Renal cortex interstitium (tissue), 11 donors: ENCODE measurements around the gene CEP72. TPM values are rescaled to one million over a fixed set of nuclear protein-coding genes. Genes with fewer than 3 reads are reported as not detected.

Experiments
- DNase-seq, 11 donors: peaks; one replicate each; pipeline ENCODE4 v3.0.0-alpha.2; 2013; ENCODE audit warnings: low read depth in 9 of 11, low spot score in 4 of 11; ENCODE audit errors: extremely low read depth in 1 of 11
- polyA plus RNA-seq, 3 donors: library from polyadenylated mRNA; unstranded; fragments of 120-200 nt; gene quantifications; one replicate each; pipeline ENCODE4 v1.2.1, GENCODE V29; 2013; ENCODE audit not compliant: insufficient read length in 3 of 3

CEP72 gene
- polyA plus RNA-seq, 3 donors: 8.7 to 10.8 (median 10.3) TPM

DNA sequence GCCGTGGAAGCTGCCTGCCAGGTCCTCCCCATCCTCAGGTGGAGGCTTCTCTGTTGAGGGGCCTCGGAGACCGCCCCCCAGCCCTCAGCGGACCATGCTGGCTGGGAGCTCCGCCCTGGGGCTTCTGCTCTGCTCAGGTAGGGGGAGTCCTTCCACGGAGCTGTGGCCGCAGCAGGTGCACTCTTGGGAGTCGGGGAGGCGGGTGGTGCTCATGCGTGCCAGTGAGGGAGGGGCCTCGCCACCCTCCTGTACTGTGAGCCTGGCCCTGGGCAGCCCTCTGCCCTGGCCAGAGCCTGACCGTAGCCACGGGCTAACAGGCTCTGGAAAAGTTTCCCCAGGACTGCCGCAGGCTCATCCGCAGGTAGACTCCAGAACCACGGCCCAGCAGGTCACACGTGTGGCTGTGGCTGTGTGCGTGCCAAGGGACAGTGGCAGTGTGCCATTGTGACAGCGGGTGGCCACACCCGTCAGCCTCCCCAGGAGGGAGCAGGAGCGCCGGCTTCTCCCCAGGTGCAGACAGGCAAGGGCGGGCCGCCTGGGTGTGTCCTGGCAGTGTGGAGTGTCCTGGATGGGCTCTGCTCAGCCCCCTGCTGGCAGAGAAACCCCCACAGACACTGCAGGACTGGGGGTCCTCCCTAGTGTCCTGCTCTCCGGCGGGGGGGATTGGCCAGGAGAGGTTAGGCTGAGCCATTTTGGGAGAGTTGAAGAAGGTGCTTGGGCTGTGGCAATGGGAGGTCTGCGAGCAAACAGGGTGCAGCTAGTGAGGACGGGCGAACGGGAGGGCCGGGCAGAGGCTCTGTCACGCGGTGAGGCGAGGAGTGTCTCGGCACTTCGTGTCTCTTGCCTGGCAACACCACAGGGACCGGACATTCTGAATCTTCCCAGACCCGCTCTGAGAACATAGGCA lies 51.5 kb downstream of the CEP72 start:
- no peak for DNase-seq

DNA sequence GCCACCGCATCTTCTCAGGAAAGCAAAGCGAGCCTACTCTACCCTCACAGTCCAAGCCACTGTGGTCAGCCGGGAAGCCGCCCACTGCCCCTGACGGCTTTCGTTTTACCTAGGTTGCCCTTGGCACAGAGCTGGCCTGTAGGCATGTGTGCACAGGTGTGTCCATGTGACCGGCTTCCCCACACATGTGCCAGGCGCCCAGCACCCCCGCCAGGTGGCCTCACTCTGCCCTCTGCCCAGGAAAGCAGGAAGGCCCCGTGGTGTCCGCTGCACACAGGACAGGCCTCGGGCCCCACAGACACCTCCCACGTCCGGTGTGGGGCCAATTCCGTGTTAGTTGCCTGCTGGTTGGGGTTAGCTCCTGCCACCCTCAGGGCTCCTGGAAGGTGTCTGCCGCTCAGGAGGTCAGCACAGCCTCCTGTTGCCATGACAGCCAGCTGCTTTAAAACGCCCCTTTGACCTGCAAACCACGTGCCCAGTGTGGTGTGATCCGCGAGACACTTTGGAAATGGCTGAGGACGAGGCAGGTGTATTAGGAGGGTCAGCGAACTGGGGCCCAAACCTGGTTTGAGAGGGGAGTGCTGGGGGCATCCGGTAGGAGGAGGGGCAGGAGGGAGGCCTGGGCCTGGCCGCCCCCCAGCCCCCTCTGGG lies 52.3 kb downstream of the CEP72 start:
- no peak for DNase-seq

DNA sequence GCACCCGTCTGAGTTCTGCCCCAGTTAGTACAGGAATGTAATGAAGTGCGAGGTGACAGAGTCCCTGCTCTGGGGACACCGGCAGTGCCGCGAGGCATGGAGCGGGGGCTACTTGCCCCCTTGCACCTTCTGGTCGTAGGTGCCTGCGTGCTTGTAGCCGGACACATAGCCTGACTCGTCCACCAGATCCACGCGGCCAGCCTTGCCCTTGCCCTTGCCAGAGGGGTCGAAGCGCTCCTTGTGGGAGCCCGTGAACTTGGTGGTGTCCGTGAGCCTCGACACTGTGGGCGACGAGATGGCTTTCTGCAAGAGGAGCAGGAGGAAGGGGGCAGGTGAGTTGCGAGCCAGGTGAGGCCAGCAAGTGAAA lies 52.8 kb downstream of the CEP72 start:
- DNase-seq: no peak

DNA sequence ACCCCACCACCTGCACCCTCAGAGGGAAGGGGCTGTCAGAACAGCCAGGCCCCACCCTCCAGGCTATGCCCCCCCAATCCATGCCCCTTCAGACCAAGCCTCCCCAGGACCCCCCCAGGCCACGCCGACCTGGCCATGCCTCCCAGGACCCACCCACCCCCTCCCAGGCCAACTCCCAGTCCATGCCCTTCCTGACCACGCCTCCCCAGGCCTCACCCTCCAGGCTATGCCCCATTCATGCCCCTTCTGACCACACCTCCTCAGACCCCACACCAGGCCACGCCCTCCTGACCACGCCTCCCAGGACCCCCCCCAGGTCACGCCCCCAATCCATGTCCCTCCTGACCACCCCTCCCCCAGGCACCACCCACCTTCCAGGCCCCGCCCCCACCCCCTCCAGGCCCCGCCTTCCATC lies 53.4 kb downstream of the CEP72 start:
- no peak for DNase-seq

DNA sequence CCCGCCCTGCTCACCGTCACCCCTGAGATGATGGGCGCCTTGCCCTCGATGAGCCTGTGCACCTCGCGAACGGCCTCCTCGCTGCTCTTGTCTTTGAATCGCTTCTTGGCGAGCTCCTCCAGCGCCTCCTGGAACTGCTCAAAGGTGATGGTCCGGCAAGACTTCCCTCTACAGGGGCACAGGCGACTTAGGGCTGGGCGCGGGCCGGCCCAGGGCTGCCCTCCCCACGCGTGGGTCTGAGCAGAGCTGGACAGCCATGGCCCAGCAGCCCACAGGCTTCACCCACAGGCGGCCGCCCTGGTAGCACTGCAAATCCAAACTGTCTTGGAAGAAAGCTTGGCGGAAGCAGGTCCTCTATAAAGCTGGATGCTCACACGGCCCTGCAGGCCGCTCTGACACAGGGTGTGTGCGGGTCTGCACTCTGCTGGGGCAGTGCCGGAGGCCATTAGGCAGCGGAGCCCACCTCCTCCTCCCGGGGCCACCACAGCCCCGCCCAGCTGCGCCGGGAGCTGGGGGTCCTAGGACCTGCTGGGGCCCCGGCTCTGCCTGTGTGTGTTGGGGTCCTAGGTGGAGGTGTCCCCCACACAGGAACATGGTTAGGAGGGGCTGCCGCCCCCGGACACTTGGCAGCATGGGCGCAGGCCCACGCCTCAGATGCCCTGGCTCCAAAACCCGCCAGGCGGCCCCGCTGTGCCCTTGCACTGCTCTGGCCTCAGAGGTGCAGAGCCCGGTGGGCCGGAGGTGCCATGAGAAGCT lies 54.0 kb downstream of the CEP72 start:
- no peak for DNase-seq

DNA sequence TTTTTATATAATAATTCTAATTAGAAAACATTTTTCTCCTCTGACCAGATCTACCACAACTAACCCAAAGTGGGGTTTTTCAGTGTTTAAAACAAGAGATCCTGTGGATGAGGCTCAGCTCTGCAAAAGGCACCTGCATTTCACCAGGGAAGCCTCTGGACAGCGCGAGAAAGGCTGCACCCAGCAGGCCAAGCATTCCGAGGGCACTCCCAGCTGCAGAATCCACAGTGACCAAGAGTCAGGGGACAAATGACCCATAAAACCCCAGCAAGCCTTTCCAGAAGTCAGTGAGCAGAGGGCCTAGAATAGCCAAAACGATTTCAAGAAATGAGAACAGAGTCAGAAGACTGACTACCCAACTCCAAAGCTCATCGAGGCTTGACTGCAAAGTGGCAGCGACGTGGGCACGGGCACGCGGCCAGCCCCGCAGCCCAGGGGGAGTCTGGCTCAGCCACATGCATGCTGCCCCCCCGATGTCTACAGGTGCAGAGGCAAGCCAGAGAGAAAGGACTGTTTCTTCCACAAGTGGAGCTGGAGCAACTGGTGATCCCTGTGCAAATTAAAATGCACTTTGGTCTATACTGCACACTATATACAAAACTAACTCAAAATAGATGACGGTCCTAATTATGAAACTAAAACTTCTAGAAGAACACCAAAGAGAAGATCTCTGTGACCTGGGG lies 54.8 kb downstream of the CEP72 start:
- no peak for DNase-seq

DNA sequence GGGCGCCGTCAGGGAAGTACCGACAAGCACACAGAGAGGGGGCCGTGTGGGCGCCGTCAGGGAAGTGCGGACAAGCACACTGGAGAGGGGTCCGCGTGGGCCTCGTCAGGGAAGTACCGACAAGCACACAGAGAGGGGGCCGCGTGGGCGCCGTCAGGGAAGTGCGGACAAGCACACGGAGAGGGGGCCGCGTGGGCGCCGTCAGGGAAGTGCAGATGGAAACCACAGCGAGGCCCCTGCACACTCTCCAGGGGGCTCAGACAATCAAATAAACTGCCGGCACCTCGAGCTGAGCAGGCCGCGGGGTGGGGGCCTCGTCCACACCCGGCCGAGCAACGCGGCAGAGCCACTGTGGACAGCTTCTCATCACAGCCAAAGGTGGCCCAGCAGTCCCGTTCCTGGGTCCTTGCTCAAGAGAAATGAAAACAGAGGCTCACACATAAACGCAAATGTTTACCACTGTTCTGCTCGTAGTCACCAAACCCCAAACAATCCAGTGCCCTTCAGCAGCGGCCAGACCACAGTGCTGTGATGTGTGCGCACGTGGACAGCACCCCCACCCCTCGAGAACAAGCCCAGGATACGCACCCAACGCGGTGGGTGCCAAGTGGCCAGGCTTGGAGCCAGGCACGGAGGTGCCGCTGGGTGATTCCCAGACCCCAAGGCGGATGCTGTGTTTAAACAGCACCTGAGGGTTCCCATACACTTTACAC lies 56.3 kb downstream of the CEP72 start:
- no peak for DNase-seq

DNA sequence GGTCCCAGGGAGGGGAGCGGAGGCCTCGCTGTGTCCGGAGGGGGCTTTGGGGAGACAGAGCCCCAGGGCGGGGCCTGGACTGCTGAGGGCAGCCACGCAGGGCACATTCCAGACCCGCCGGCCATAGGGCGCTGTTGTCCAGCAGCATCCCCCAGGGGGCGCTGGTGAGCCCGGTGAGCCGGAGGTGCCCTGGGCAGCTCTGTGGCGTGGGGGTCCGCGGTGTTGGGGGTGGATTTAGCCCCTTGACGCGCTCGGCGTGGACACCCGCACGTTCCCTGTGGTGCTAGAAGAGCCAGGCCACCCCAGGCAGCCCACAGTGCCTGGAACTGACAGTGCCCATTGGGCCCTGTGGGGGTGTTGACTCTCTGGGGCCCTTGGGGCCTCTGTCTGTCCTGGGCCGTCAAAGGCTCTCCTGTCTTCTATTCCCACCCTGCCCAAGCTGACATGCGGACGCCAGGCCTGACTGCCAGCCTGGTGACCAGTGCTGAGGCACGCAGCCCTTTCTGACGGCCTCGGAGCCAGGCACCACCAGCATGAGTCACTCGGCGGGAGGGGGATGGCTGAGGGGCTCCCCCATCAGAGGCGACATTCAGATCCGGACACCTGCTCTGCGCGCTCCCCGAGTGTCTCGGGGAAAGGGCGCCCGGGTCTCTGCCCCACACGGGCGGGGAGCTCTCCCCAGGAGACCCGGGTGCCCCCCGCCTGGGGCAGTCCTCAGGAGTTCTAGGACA lies 57.1 kb downstream of the CEP72 start:
- DNase-seq: no peak

DNA sequence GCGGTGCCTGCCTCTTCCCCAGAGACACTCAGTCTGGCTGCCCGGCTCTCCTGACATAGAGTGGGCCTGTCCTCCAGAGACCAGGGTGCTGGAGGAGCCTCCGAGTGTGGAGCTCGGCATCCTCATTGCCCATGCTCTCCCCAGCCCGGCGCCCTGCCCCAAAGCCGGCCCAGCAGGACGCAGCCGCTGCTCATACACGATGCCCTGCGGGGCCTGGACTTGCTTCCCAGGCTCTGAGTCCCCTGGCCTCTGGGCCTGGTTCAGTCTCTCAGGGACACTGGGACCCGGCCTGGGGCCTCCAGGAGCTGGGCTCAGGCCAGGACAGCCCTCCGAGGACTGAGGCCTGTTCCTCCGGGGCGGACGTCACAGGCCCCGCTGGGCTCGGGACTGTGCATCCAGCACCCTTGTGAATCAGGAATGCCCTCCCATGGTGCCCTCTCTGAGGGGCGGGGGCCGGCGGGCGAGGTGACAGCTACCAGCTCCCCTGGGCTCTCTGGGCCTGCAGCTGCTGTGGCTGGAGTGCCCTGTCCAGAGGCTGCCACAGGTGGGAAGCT lies 57.8 kb downstream of the CEP72 start:
- no peak for DNase-seq

DNA sequence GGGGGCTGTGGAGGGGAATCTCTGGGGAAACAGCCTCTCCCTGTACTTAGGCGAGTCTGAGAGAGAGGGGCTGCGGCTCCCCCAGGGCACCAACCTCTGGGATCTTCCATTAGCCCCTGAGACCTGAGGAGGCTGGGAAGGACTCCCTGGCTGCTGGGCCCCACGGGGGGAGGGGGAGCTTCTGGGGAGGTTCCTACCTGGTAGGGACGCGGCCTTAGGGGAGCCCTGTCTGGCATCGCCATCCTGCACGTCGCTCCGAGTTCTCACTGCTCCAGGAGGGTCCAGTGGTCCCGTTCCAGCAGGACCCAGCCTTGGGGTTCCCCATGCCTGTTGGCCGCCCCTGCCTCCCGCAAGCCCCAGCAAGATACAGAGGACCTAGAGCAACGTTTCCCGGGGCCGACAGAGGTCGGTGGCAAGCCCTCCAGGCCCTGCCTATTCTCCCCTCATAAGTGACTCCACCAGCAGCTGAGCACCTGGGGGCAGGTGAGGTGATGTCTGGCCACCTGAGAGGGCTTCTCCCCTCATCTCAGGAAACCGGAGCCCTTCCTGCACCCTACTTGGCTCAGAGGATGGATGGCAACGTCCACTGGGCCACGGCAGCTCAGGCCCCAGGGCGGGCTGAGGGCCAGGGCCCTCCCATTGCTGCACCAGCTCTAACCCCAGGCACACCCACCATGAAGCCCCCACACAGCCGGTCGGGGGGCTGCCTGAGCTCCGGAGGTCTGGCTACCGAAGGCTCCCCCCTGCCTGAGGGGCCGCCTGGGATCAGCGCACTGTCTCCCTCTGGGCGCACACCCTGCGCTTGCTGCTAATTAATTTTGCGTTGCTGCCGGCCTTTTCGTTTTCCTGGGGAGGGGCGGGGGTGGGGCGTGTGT lies 58.5 kb downstream of the CEP72 start:
- no peak for DNase-seq

DNA sequence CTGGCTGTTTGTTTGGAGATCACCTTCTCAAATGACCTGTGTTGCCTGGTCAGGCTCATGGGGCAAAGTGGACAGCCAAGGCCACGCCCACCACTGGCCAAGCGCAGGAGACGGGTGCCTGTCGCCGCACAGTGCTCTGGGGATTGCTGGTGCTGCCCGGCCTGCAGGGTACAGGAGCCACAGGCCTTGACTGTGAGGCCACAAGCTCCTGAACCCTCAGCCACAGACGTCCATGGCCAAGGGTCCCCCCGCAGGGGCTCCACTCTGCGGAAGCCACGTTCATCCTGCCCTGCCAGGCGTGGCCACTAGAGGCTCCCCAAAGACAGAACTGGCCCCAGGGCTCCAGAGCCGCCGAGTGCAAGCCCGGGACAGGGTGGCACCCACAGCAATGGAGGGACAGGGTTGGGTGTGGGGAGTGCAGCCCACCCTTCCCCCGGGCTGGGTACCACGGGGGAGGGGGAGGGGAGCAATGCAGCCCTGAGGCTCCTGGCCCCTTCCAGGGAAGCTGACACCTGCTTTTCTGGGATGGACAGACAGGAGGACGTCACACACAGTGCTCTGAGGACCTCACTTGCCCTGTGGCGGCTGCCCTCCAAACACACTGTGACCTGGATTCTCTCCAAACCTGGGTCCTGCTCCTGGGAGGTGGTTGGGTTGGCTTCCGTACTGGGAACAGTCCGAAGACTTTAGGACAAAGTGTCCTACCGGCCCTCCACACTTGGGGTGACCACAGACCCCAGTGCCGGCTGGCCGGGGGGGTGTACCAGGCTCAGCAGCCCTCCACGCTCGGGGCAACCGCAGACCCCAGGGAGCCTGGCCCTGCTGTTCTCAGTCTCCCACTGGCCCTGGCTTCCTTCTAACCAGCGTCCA lies 59.6 kb downstream of the CEP72 start:
- DNase-seq: peak in 8 of 11 donors; percentile 38 to 62 (median 49)

DNA sequence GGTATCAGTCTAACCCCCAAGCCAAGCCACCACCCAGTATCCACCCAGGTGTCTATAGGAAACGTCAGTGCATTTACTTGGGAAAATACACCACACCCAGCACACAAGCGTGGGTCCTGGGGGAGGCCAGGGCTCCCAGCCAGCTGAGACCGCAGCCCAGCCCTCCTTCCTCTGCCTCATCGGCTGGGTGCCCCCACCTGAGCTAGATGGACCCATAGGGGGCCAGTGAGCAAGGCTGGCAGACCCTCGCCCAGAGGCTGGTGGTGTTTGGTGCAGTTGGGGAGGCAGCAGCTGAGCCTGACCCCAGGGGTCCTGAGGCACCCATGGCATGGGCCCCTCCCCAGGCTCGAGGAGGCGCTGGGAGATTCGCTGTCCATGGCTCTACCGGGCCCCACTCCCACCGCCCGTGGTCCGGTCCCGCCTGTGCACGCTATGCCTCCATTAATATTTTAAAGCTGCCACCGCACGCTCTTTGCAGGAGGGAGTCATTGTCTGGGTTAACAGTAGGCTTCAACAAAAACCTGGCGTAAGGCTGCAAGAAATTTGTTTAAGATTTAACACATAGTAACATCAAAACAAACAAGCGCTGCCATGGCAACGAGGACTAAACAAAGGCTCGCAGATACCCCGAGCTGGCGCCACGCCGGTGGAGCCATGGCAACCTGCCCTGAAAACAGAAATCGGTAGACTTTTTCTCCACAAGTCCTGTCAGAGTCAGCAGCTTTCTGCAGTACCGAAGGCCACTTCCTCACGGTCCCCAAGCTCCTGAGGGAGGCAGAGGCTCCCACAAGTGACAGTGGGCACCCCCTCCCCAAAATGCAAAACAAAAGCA lies 60.4 kb downstream of the CEP72 start:
- peak; percentile 76 to 94 (median 83) for DNase-seq

DNA sequence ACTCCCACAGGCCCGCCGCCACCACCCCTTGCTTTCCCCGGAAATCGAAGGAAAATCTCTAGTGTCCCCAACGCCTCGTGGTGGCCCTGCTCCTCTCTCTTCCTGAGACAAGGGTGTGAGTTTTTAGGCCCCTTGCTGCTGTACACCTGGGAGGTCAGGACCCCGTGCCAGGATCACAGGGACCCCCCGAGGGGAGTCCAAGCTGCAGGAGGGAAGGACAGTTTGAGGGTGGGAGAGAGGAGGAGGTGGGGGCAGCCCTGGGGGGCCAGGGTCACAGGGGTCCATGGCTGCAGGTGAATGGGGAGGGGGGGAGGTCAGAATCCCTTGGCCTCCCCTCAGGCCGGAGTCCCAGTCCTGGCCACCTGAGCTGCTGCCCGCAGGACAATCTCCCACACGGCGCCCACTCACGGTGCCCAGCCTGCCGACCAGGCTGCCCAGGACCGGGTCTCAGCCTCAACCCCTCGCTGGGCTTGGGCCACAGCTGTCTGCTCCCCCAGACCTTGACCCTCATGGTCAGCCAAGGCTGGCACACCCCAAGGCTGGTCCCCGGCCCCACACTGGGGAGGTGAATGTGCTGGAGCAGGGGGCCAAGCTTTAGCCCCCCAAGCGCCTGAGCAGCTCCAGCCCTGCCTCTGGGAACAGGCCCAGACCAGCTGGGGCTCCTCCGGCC lies 61.2 kb downstream of the CEP72 start:
- DNase-seq: no peak

DNA sequence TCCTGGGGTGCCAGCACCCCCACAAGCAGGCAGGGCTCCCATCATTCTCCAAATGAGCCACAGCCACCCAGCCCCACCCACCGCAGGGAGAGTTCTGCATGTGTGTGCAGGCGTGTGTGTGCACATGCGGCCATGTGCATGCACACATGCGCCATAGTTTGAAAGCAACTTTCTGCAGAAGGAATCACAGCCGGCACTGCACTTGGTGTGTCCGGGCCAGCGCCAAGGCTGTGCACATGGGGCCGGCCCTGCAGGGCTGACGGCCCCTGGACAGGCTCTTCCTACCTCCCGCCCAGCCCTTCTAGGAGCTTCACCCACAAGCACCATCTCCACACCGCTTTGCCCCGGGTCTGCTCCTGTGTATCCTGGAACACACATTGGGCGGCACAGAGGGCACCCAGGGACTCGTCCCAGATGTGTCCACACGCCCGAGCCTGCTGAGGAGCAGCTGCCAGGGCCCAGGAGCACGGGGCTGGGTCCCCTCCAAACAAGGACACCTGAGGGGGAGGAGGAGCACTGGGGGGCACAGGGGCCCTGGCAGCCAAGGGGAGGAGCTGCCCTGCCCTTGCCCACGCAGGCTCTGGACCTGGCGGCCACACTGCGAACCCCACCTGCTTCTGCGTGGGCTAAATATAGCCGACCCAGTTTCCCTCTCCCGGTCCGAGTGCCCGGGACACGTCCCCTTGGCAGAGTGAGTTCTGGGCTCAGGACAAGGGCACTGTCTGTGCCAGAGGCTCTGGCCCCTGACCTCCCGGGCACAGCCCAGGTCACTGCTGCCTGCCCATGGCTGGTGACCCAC lies 61.9 kb downstream of the CEP72 start:
- no peak for DNase-seq
